Spleen (tissue), 7 donors: ENCODE data around the gene MRS2.
"Not testable (repeated sequence)": the region's sequence is repeated elsewhere in the genome, so short reads cannot be mapped to it uniquely, and the experiment has no call there.

ENCODE experiments used
- CTCF ChIP-seq, 11 experiments: fragments of 200-600 bp in 7 of 11; fragments of 450-650 bp in 4 of 11; sonication (generic) in 4 of 11; IDR thresholded peaks in 8 of 11; conservative IDR thresholded peaks in 3 of 11; 1 replicate in 7 of 11; 2 replicates in 4 of 11; pipeline versions ENCODE4 v1.4.0 to v1.8.0; 2016 to 2021; ENCODE audit warnings: antibody characterized with exemption in 11 of 11, inconsistent platforms in 4 of 11, mild to moderate bottlenecking in 1 of 11
- POLR2A ChIP-seq, 3 donors: fragments of 450-650 bp; IDR thresholded peaks; one replicate each; pipeline ENCODE4 v1.5.1; 2017; ENCODE audit warnings: antibody characterized with exemption in 3 of 3, mild to moderate bottlenecking in 1 of 3
- POLR2AphosphoS5 ChIP-seq, 3 donors: sonication (generic); formaldehyde crosslinking; IDR thresholded peaks; one replicate each; pipeline ENCODE4 v1.5.1; 2017; ENCODE audit warnings: antibody characterized with exemption in 3 of 3
- donor health status: DM: no; HTN: no; CAD: no; lungs with moderate emphysema.
- donor health status: DM: no; HTN: no; CAD: no.
- donor health status: DM: no; HTN: no; CAD: no.

- not testable (repeated sequence) for TF ChIP-seq CTCF (IDR thresholded peaks at IDR 0.05 in 8 of 11, conservative IDR thresholded peaks at IDR 0.05 in 3 of 11); POLR2A (IDR thresholded peaks at IDR 0.05); POLR2AphosphoS5 (IDR thresholded peaks at IDR 0.05)
Observed at GRCh38 chr6:24365103-24365633, 37.6 kb upstream of the MRS2 start.
